Adrenal gland (tissue), 5 donors: ENCODE results near the gene B4GALNT3.

Source experiments
- CTCF ChIP-seq, 6 experiments: fragments of 450-650 bp in 4 of 6; fragments of 200-600 bp in 2 of 6; sonication (generic) in 1 of 6; IDR thresholded peaks; 1 replicate in 5 of 6; 2 replicates in 1 of 6; pipeline versions ENCODE4 v1.5.1 to v1.8.0; 2016 to 2021; ENCODE audit warnings: antibody characterized with exemption in 6 of 6, mild to moderate bottlenecking in 2 of 6, moderate library complexity in 1 of 6
- POLR2A ChIP-seq, 2 donors: fragments of 450-650 bp; IDR thresholded peaks; one replicate each; pipeline ENCODE4 v1.6.1; 2017; ENCODE audit warnings: antibody characterized with exemption in 2 of 2, mild to moderate bottlenecking in 2 of 2, moderate library complexity in 1 of 2
- donor health status: DM: no; HTN: no; CAD: no.

GRCh38 chr12:468671-469389 lies 9.1 kb downstream of the B4GALNT3 start:
- TF ChIP-seq CTCF (IDR thresholded peaks at IDR 0.05), result no peak
- no peak for TF ChIP-seq POLR2A (IDR thresholded peaks at IDR 0.05)
